ENCODE measurements around the gene CCNY.

DNA sequence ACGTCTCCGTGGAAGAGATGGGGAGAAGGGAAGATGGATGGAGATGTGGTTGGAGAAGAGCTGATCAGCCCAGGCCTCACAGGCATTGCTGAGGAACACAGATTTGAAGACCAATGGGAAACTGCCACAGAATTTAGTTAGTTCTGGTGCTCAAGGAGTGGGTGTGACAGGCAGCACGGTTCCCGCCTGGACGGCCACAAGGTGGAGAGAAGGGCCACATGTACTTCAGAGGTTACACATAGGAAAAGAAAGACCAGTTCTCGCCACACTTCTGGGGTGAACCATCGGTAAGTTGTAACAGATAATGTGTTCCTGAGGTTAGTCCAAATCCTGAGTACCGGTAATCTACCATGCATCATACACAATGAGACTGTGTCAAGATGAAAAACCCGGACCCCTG lies 239.3 kb downstream of the CCNY start:
- TF ChIP-seq CTCF (IDR thresholded peaks at IDR 0.05; ENCODE audit: insufficient read depth, low read depth, low read length) = no peak
- no peak for TF ChIP-seq EZH2 (IDR thresholded peaks at IDR 0.05; ENCODE audit: insufficient read depth, low read length)

Measured in astrocyte (in vitro differentiated cells and primary cell).